Cortex of kidney (tissue), 1 donor: ENCODE data around the gene CELF4.

ENCODE experiments used
- DNase-seq: peaks from one replicate; lab custom pipeline; 2025; lab: John Stamatoyannopoulos, UW

CELF4 gene

GRCh38 chr18:37391698-37392548 is 173.7 kb downstream of the CELF4 start:
- no peak for DNase-seq

- no peak for DNase-seq
Measured at GRCh38 chr18:37391156-37391555, 174.4 kb downstream of the CELF4 start.

DNA sequence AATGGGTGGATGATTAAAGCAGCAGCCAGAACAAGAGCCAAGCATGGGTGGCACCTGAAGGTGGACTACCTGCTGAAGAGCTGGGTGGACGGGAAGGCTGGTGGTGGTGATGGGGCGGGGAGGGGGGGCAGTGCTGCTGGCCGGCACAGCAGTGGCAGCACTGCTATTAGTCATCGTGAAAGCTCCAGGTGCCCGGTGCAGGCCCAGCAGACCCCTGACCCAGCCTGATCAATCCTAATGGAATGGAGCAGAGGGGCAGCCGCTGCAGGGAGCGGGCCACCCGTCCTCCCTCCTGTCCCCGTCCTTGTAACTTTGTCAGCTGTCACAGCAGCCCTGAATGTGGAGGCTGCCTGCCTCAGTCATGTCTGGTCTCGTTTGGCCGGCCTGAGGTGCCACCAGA is 174.9 kb downstream of the CELF4 start:
- no peak for DNase-seq

- no peak for DNase-seq
Measured at GRCh38 chr18:37389684-37390368, 175.8 kb downstream of the CELF4 start.

GRCh38 chr18:37389041-37389440 is 176.6 kb downstream of the CELF4 start:
- DNase-seq = no peak

GRCh38 chr18:37388413-37388812 is 177.2 kb downstream of the CELF4 start:
- DNase-seq = no peak

- no peak for DNase-seq
Measured at GRCh38 chr18:37385846-37386778, 179.5 kb downstream of the CELF4 start.

GRCh38 chr18:37383846-37384595 is 181.6 kb downstream of the CELF4 start:
- no peak for DNase-seq

DNA sequence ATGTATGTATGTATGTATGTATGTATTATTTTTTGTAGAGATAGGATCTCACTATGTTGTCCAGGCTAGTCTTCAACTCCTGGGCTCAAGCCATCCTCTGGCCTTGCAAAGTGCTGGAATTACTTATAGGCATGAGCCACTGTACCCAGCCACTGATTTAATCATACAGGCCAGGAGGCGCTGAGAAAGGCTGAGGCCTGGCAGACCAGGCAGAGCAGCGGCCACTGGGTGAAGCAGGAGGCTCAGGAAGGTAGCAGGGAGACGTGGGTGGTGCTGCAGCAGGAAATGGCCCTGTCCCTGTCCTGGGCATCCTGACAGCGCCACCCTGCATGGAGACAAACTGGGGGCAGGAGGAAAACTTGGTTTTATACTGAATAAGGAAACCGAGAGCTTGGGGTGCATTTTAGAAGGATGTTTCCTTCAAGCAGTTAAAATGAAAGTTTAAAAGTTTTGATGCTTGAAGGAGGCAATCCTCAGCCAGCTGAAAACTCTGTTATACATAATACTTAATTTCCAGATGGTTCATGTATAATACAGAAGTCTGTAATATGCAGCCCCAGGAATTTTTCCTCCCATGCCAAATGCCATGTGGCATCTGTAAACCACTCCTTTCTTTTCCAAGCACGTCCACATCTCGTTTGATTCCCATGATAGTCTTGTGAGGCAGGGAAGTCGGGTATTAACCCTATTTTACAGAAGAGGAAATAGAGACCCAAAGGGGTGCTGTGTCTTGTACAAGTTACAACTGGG is 182.4 kb downstream of the CELF4 start:
- no peak for DNase-seq

DNA sequence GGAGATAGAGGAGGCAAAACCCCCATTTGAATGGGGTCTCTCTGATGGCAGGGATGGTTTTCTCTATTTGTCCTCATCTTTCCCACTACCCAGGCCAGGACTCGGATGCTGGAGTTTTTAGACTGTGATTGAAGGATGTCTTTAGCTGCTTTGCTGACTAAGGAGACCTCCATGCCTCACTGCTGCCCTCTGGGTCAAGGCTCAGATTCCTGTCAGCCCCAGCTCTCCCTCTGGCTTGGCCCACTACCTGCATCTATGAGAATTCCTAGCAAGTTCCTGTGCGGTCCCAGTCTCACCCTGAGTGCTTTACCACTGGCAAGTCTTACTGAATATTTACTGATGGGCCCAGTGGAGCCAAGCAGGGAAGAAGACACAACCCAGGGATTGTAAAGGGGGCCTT is 184.0 kb downstream of the CELF4 start:
- no peak for DNase-seq

DNA sequence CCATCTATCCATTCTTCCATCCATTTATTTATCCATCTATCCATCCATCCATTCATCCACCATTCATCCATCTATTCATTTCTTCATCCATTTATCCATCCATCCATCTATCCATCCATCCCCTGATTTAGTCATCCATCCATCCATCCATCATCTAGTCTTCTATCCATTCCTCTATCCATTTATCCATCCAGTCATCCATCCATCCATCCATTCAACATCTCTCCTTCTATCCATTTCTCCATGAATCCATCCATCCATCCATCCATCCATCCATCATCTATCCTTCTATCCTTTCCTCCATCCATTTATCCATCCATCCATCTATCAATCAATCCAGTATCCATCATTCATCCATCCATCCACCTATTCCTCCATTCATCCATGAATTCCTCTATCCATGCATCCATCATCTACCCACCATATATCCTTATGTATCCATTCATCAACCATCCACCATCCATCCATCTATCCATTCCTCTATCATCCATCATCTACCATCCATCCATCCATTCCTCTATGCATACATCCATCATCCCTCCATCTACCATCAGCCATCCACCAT is 185.0 kb downstream of the CELF4 start:
- no peak for DNase-seq

GRCh38 chr18:37378336-37379010 is 187.1 kb downstream of the CELF4 start:
- DNase-seq = no peak

- no peak for DNase-seq
Measured at GRCh38 chr18:37375181-37375580, 190.4 kb downstream of the CELF4 start.

DNA sequence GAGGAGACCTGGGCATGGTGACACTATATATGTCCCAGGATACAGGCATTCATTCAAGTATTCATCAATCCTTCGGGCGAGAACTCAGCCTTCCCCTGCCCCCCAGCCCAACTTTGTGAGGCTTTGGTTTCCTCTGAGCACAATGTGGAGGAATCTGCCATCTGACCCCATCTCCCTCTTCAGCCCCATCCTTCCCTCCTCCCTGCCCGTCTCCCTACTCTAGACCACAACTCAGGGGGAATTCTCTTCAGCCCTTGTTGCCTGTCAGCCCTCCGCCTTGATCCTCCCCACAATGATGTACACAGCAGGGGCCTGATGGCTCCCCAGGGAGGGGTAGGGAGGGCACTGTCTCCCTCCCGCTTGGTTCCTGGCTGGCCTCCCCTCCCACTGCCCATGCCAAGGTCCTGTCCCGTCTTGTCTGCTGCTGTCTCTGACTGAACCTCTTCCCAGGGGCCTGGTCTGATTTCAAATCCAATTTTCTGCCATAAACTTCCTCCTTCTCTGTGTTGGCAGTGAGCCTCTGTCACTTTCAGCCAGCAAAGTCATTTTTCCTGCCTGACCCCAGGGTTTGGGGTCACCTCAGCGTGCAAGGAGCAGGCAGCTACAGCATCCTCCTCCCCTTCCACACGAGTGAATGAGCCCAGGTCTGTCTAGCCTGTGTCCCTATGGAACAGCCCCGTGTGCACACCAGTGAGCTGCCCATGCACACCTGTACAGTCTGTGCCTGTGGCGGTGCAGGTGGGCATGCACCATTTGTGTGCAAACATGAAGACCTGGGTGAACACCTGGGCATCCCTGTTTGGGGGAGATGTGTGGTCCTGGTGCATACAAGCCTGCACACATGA is 197.3 kb downstream of the CELF4 start:
- no peak for DNase-seq

DNA sequence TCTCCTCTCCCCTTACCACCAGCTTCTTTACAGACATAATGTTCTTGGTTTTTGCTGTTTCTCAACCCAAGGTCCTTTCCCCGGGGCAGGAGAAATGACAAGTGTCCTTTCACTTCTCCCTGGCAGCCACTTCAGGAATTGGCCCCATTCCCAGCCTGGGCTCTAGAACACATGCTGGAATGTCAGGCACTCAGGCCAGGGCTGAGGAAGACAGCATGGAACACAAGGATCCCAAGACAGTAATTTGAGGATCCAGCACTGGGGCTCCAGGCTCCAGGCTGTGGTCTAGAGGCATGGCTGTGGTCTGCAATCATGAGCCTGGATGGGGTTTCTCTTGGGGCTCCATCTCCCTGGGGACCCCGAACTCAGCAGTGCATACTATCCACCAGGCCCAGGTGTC is 201.4 kb downstream of the CELF4 start:
- DNase-seq = no peak

- no peak for DNase-seq
Measured at GRCh38 chr18:37362158-37362890, 203.3 kb downstream of the CELF4 start.

DNA sequence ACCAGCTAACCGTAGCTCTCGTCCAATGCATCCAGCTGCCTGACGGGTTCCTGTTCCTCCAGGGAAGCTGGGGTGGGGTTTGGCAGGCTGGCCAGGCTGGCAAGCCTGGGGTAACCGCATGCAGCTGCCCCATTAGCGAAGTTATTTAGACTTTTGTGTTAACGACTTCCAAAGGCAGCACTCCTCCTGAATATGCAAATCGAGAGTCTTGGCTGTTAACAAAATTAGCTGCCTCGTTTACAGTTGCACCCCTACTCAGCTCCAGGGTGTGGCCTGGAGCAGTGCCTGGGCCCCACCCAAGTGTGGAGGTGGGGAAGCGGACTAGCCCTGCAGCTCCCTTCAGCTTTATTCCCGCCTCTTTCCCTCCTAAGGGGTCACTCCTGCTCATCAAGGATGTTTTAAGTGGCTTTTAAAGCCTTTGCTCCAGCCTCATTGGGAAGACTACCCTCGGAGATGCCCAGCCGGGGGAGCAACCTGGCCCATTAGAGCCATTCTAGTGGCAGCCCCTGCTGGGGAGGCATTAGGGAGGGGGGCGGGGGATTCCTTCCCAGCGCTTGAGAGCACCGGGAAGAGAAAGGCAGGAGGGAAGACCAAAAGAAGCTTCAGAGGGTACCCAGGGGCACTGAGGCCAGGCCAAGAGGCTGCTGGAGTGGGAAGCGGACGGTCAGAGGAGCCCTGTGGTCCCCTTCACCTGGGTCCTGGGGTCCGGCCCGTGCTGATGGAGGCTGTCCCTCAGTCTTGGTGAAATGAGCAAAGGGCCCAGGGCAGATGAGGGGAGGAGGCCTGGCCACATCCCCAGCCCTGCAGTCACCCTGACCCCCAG is 204.1 kb downstream of the CELF4 start:
- no peak for DNase-seq
